ENCODE data around the gene BACH1. TPM values are rescaled to one million over a fixed set of nuclear protein-coding genes. Genes with fewer than 3 reads are reported as not detected.
"Not testable (repeated sequence)": the region's sequence is repeated elsewhere in the genome, so short reads cannot be mapped to it uniquely, and the experiment has no call there.

The BACH1 gene
- total RNA-seq, 1 donor from 2014 or later = 34.3 TPM

GRCh38 chr21:29265690-29266479 lies 32.8 kb upstream of the BACH1 start:
- TF ChIP-seq, protein P1, sequence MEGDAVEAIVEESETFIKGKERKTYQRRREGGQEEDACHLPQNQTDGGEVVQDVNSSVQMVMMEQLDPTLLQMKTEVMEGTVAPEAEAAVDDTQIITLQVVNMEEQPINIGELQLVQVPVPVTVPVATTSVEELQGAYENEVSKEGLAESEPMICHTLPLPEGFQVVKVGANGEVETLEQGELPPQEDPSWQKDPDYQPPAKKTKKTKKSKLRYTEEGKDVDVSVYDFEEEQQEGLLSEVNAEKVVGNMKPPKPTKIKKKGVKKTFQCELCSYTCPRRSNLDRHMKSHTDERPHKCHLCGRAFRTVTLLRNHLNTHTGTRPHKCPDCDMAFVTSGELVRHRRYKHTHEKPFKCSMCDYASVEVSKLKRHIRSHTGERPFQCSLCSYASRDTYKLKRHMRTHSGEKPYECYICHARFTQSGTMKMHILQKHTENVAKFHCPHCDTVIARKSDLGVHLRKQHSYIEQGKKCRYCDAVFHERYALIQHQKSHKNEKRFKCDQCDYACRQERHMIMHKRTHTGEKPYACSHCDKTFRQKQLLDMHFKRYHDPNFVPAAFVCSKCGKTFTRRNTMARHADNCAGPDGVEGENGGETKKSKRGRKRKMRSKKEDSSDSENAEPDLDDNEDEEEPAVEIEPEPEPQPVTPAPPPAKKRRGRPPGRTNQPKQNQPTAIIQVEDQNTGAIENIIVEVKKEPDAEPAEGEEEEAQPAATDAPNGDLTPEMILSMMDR (IDR thresholded peaks at IDR 0.05; ENCODE audit: insufficient read depth, low read length, poor library complexity, severe bottlenecking) = no peak
- no peak for DNase-seq (ENCODE audit: low read depth)
- H3K4me3 ChIP-seq (ENCODE audit: low read depth, low read length) = no peak overlapping the region
- no peaks in the 10 kb centered on the region for H3K27me3 ChIP-seq (ENCODE audit: control insufficient read depth, insufficient read depth, low read length)
- H3K36me3 ChIP-seq (ENCODE audit: control insufficient read depth, insufficient read depth, low read length) = no peaks in the 10 kb centered on the region

GRCh38 chr21:29267666-29268065 lies 31.1 kb upstream of the BACH1 start:
- no peaks in the 10 kb centered on the region for H3K36me3 ChIP-seq (ENCODE audit: control insufficient read depth, insufficient read depth, low read length)
- DNase-seq (ENCODE audit: low read depth) = no peak
- no peaks in the 10 kb centered on the region for H3K27me3 ChIP-seq (ENCODE audit: control insufficient read depth, insufficient read depth, low read length)
- H3K4me3 ChIP-seq (ENCODE audit: low read depth, low read length) = no peak overlapping the region
- TF ChIP-seq, protein P1 (IDR thresholded peaks at IDR 0.05; ENCODE audit: insufficient read depth, low read length, poor library complexity, severe bottlenecking) = no peak

- TF ChIP-seq, protein P1 (IDR thresholded peaks at IDR 0.05; ENCODE audit: insufficient read depth, low read length, poor library complexity, severe bottlenecking) = no peak
- DNase-seq (ENCODE audit: low read depth) = no peak
- Histone ChIP-seq H3K4me3 (ENCODE audit: low read depth, low read length) (no peak overlapping the region), H3K27me3 (ENCODE audit: control insufficient read depth, insufficient read depth, low read length) (no peaks in the 10 kb centered on the region), H3K36me3 (ENCODE audit: control insufficient read depth, insufficient read depth, low read length) (no peaks in the 10 kb centered on the region)
Observed at GRCh38 chr21:29271927-29272333, 26.8 kb upstream of the BACH1 start.

DNA sequence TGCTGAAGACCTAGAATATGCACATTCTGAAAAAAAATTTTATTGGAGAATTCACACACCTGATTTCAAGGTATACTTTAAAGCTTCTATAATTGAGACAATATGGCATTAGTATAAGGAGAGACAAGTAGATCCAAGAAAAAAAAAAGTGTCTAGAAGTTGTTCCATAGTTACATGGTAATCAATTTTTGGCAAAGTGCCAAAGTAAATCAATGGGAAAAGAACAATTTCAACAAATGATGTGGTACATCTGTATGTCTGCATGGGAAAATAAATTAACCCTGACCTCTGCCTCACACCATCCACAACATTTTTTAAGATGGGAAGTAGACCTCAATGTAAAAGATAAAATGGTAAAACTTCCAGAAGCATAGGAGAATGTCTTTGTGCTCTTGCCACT lies 21.3 kb upstream of the BACH1 start:
- Histone ChIP-seq H3K36me3 (ENCODE audit: control insufficient read depth, insufficient read depth, low read length) (no peaks in the 10 kb centered on the region), H3K27me3 (ENCODE audit: control insufficient read depth, insufficient read depth, low read length) (no peaks in the 10 kb centered on the region), H3K4me3 (ENCODE audit: low read depth, low read length) (no peak overlapping the region)
- no peak for DNase-seq (ENCODE audit: low read depth)
- TF ChIP-seq, protein P1 (IDR thresholded peaks at IDR 0.05; ENCODE audit: insufficient read depth, low read length, poor library complexity, severe bottlenecking) = no peak

GRCh38 chr21:29279558-29279957 lies 19.2 kb upstream of the BACH1 start:
- H3K27me3 ChIP-seq (ENCODE audit: control insufficient read depth, insufficient read depth, low read length) = no peaks in the 10 kb centered on the region
- TF ChIP-seq, protein P1 (IDR thresholded peaks at IDR 0.05; ENCODE audit: insufficient read depth, low read length, poor library complexity, severe bottlenecking) = no peak
- H3K36me3 ChIP-seq (ENCODE audit: control insufficient read depth, insufficient read depth, low read length) = no peaks in the 10 kb centered on the region
- no peak overlapping the region for H3K4me3 ChIP-seq (ENCODE audit: low read depth, low read length)
- no peak for DNase-seq (ENCODE audit: low read depth)

DNA sequence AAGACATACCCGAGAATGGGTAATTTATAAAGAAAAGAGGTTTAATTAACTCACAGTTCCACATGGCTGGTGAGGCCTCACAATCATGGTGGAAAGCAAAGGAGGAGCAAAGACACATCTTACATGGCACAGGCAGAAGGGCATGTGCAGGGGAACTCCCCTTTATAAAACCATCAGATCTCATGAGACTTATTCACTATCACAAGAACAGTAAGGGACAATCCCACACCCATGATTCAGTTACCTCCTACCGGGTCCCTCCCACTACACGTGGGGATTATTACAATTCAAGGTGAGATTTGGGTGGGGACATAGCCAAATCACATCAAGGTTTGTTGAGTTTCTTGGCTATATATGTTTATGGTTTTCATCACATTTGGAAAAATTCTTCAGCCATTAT lies 16.9 kb upstream of the BACH1 start:
- not testable (repeated sequence) for H3K27me3 ChIP-seq (ENCODE audit: control insufficient read depth, insufficient read depth, low read length); DNase-seq (ENCODE audit: low read depth); H3K36me3 ChIP-seq (ENCODE audit: control insufficient read depth, insufficient read depth, low read length); H3K4me3 ChIP-seq (ENCODE audit: low read depth, low read length)
